Measurements from ENCODE around the gene SNRNP200. TPM values are rescaled to one million over a fixed set of nuclear protein-coding genes. Genes with fewer than 3 reads are reported as not detected.

The SNRNP200 gene
- total RNA-seq, 1 donor from 2014 or later: 136 TPM

GRCh38 chr2:96325884-96326255, 20.5 kb upstream of the SNRNP200 start:
- H3K4me1 Mint-ChIP-seq (ENCODE audit: low read depth, unreplicated experiment): no peaks in the 10 kb centered on the region
- peaks cover 20% of the 10 kb centered on the region for H3K27me3 Mint-ChIP-seq (ENCODE audit: unreplicated experiment)
- no peak for DNase-seq
- TF ChIP-seq CTCF (IDR thresholded peaks at IDR 0.05; ENCODE audit: partially characterized antibody, unreplicated experiment): no peak
- H3K4me3 Mint-ChIP-seq (ENCODE audit: unreplicated experiment): peak overlapping the region; percentile 77
- no peaks in the 10 kb centered on the region for H3K9me3 Mint-ChIP-seq (ENCODE audit: unreplicated experiment)
- H3K27ac Mint-ChIP-seq (ENCODE audit: unreplicated experiment): no peak overlapping the region
- H3K36me3 Mint-ChIP-seq (ENCODE audit: unreplicated experiment): peaks cover 4% of the 10 kb centered on the region

- Mint-ChIP-seq H3K4me1 (ENCODE audit: low read depth, unreplicated experiment) (no peaks in the 10 kb centered on the region), H3K9me3 (ENCODE audit: unreplicated experiment) (no peaks in the 10 kb centered on the region), H3K36me3 (ENCODE audit: unreplicated experiment) (peaks cover 4% of the 10 kb centered on the region), H3K4me3 (ENCODE audit: unreplicated experiment) (peak within 1 kb of the TSS; percentile 80), H3K27ac (ENCODE audit: unreplicated experiment) (no peak within 1 kb of the TSS), H3K27me3 (ENCODE audit: unreplicated experiment) (peaks cover 23% of the 10 kb centered on the region)
- DNase-seq: peak; percentile 46
- no peak for TF ChIP-seq CTCF (IDR thresholded peaks at IDR 0.05; ENCODE audit: partially characterized antibody, unreplicated experiment)
Observed at GRCh38 chr2:96325041-96325883, 19.9 kb upstream of the SNRNP200 start, which contains the start of gene ITPRIPL1. Gene ITPRIPL1, plus strand, starts transcription at chr2:96325317. Its CDS starts 523 bp downstream, at chr2:96325840.

GRCh38 chr2:96324721-96325040, 19.3 kb upstream of the SNRNP200 start:
- H3K27me3 Mint-ChIP-seq (ENCODE audit: unreplicated experiment): peaks cover 23% of the 10 kb centered on the region
- no peaks in the 10 kb centered on the region for H3K9me3 Mint-ChIP-seq (ENCODE audit: unreplicated experiment)
- H3K4me3 Mint-ChIP-seq (ENCODE audit: unreplicated experiment): peak overlapping the region; percentile 80
- no peaks in the 10 kb centered on the region for H3K4me1 Mint-ChIP-seq (ENCODE audit: low read depth, unreplicated experiment)
- no peak for DNase-seq
- TF ChIP-seq CTCF (IDR thresholded peaks at IDR 0.05; ENCODE audit: partially characterized antibody, unreplicated experiment): no peak
- H3K36me3 Mint-ChIP-seq (ENCODE audit: unreplicated experiment): peaks cover 4% of the 10 kb centered on the region
- no peak overlapping the region for H3K27ac Mint-ChIP-seq (ENCODE audit: unreplicated experiment)

GRCh38 chr2:96323849-96324248, 18.5 kb upstream of the SNRNP200 start:
- peaks cover 23% of the 10 kb centered on the region for H3K27me3 Mint-ChIP-seq (ENCODE audit: unreplicated experiment)
- no peak for DNase-seq

More at GRCh38 chr2:96323849-96324248, 18.5 kb upstream of the SNRNP200 start:
- no peak overlapping the region for H3K27ac Mint-ChIP-seq (ENCODE audit: unreplicated experiment)
- no peaks in the 10 kb centered on the region for H3K4me1 Mint-ChIP-seq (ENCODE audit: low read depth, unreplicated experiment)
- peaks cover 4% of the 10 kb centered on the region for H3K36me3 Mint-ChIP-seq (ENCODE audit: unreplicated experiment)
- no peak overlapping the region for H3K4me3 Mint-ChIP-seq (ENCODE audit: unreplicated experiment)
- no peak for TF ChIP-seq CTCF (IDR thresholded peaks at IDR 0.05; ENCODE audit: partially characterized antibody, unreplicated experiment)
- peaks cover 2% of the 10 kb centered on the region for H3K9me3 Mint-ChIP-seq (ENCODE audit: unreplicated experiment)
